Suppressor macrophage treated with lipopolysaccharide for 1 hour (primary cell): ENCODE measurements around the gene PTPRO.

Experiments used
- DNase-seq, 3 donors: peaks; one replicate each; pipeline ENCODE4 v3.0.0-alpha.2; 2020 to 2022

Gene PTPRO

DNA sequence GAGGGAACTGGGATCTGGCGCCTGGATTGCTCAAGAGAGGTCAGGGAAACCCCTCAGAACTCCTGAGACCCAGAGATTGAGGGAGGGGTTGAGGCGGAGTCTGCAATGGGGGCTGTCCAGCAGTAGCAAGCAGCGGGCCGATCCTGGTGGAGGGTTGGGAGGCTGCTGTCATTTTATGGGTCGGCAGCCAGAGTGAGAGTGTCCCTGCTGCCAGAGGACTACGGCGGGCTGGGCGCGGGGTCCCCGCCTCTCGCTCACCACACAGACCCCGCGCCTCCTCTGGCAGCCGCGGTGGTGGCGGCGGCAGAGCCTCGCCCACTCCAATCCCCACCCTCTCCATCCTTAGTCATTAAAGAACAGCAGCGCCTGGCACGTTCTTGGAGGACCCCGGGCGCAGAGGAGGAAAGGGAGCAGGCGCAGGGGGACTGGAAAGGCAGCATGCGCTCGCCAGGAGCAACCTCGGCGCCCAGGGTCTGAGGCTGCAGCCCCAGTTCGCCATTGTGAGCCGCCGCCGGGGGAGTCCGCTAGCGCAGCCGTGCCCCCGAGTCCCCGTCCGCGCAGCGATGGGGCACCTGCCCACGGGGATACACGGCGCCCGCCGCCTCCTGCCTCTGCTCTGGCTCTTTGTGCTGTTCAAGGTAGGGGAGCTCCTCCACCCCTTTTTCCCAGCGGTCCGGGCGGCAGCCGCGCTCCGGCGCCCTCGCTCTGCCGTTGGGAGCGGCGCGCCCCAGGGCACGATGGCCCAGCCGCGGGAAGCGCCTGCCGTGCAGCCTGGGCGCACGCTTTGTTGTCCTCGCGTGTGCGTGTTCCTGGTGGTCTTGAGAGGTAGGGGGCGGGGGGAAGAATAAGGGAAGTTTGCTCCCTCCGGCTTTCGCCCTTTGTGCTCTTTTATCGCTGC is at the start of gene PTPRO:
Gene PTPRO (plus strand): TSS at position 345 of the 898 bp plus-strand sequence.
- DNase-seq, result no peak

GRCh38 chr12:15273896-15274295 is 48.4 kb upstream of the PTPRO start:
- DNase-seq, result no peak

- no peak for DNase-seq
Measured at GRCh38 chr12:15274561-15274967, 47.7 kb upstream of the PTPRO start.

GRCh38 chr12:15276088-15276698 is 46.1 kb upstream of the PTPRO start:
- DNase-seq, result peak; percentile 53 to 65 (median 58)

DNA sequence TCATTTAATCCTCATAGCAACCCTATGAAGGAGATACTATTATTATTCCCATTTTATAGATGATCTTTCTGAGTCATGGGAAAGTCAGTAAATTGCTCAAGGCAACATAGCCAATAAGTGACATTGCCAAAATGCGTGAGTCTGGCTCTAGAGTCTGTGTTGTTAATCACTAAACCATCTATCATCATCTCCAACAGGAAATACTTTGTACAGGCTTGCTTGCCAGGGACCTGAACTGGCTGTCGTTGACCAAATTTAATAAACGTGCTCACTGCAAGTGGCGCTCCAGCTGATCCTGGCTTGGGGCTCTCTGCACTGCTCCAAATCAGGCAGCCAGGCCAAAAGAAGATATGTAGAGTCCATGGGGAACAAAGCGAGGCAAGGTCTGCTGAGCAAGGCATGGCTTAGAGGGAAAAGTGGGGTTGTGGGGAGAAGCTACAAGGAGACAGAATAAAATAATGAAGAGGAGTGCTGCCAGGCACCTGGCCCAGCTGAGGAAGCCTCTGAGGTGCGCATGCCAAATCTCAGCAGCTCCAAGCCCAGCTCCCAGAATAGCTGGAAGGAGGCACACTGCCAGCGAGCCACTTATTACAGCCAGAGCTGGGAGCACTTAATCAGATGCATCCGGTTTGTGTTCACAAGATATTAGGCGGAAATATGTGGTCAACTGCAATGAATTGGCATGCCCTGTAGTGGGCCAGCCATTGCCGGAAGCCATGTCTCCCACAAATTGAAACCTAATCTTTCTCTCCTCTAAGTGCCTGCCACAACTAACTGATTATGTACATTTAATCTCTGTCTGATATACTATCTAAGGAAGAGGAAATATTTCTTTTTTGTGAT is 43.3 kb upstream of the PTPRO start:
- no peak for DNase-seq

DNA sequence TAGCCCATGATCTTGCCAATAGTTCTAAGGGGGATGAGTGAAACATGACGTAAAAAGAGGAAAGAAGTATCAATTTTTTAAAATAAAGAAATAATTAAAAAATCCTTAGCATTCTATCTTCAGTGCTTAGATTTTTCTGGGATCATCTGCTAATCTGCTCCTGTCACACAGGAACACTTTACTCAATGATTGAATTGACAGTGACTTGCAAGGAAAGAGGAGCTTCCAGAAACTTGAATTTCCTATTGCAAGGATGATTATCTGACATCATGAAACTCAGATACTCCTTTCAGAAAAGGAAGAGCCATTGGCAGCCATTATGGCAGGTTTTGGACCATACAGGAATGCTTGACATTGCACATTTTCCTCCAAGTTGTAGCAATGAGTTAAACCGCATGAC is 41.4 kb upstream of the PTPRO start:
- no peak for DNase-seq

DNA sequence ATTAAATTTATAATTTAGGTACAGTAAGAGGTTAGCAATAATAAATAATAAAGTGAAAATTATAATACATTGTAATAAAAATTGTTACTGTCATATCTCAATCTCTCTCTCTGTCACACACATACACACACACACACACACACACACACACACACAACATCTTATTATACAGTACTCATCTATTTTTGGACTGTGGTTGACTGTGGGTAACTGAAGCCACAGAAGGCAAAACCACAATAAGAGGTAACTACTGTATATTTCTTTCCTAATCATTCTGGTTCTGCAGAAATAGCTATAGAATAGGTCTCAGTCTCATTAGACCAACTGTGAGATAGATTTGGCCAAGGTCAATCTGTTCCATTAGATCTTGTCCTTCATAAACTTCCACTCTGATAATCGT is 33.1 kb upstream of the PTPRO start:
- no peak for DNase-seq

GRCh38 chr12:15293731-15294130 is 28.6 kb upstream of the PTPRO start:
- DNase-seq, result no peak

- DNase-seq, result no peak
Measured at GRCh38 chr12:15299947-15300346, 22.4 kb upstream of the PTPRO start.

- no peak for DNase-seq
Measured at GRCh38 chr12:15304296-15304695, 18.0 kb upstream of the PTPRO start.

DNA sequence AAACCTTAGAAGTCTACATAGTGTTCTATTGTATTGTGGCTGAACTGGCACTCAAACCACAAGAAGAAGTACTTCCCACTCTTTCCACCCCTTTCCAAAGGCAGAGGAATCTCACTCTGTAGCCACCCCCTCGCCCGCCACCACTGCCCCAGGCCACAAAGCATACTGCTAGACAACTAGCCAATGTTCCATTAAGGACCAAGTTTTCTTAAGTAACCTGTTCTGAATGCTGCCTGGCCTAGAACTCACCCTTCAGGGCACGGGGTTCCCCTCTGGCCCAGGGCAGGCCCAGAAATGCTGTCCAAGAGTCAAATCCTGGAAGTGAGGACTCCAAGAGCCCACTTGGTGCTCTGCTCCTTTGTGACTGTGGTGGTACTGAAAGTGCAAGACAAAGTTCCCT is 15.7 kb upstream of the PTPRO start:
- no peak for DNase-seq

GRCh38 chr12:15307079-15307478 is 15.2 kb upstream of the PTPRO start:
- DNase-seq, result no peak

DNA sequence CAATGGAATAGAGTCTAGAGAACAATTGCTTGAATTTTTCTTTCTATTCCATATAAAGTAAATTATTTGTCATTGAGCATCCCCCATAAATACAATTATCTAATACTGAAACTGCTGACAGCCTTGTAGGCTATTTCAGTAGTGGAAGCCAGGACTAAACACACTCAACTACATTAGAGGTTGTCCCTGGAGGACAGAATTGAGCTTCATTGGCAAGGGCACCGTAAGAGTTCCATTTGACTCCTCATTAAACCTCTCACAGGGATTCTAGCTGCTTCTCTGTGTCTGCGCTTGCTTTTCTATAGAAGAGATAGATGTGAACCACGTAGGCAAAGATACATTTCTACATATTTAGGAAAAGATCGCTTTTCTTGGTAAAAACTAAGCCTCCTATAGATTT is 3.5 kb upstream of the PTPRO start:
- no peak for DNase-seq

DNA sequence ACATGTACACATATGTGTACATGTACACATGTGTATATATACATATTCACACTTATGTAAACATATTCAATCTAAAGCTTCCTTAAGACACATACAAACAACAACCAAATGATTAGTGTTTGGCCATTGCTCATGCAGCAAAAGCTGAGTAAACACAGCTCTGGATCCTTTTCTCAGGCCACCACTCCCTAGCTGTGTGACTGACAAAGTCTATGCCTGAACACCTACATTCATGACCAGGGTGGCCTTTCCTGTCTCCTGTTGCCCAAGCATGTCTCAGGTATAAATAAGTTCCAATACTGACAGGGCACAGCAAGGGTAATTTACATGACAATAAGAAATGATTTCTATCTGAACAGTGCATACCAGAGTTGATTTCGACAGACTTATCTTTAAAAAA is 1.4 kb upstream of the PTPRO start:
- DNase-seq, result no peak

- no peak for DNase-seq
Measured at GRCh38 chr12:15323480-15323879, 1.2 kb downstream of the PTPRO start.

GRCh38 chr12:15329891-15330290 is 7.6 kb downstream of the PTPRO start:
- DNase-seq, result no peak

GRCh38 chr12:15334225-15334624 is 11.9 kb downstream of the PTPRO start:
- DNase-seq, result no peak

GRCh38 chr12:15335959-15336358 is 13.7 kb downstream of the PTPRO start:
- DNase-seq, result no peak

GRCh38 chr12:15336768-15337553 is 14.7 kb downstream of the PTPRO start:
- DNase-seq, result no peak

- no peak for DNase-seq
Measured at GRCh38 chr12:15341371-15341770, 19.1 kb downstream of the PTPRO start.

DNA sequence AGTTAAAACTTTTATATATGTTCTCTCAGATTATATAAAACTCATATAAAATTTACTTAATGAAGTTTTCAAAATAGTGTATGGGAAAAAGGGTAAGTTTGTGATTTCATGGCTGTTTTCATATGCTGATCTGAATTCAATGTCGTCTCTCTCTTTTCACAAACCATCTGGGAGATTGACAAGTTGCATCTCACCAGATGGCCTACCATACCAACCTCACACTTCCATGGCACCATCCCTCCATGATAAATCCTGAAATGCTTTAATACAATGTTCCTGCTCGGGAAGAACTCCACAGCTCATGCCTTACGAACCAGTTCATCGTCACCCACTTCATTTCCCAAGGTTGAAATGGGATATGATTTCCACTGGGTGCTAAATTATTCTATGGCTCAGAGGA is 22.3 kb downstream of the PTPRO start:
- no peak for DNase-seq

DNA sequence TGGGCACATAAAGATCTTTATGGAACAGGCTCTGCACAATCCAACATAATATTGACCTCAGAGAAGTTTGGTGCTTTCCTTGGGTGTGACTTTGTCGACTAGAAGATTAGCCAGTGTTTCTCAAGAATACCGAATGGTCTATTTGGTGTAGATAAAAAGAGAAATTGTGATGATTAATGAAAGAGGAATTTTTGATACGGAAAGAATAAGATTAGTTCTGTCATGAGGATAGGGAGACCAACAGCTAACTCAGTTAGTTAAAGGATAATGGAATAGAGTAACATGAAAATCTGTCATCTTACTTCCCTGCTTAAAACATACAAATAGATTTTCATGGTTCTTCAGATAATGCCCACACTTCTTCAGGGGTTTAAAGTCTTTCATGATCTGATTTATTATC is 24.2 kb downstream of the PTPRO start:
- DNase-seq, result no peak

GRCh38 chr12:15350643-15351042 is 28.3 kb downstream of the PTPRO start:
- DNase-seq, result no peak
